TTC549 (cell line): ENCODE measurements around the gene PRR16.

Source experiments
- FAIRE-seq: peaks from 2 replicates; lab custom pipeline; 2012; peaks lifted over from hg19 to GRCh38; lab: Jason Lieb, UNC

The PRR16 gene

DNA sequence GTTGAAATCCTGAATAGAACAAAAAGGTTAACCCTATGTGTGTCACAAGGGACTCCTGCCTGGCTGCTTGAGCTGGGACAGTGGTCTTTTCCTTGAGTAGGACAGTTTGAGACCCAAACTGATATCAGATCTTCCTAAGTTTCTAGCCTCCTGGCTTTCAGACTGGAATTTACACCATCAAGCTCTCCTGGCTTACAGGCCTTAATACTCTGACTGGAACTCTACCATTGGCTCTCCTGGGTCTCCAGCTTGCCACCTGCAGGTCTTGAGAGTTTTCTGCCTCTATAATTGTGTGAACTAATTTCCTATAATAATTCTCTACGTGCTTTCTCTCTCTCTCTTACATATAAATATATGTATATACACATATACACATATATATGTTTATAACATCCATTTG is 112.5 kb downstream of the PRR16 start:
- no peak for FAIRE-seq

DNA sequence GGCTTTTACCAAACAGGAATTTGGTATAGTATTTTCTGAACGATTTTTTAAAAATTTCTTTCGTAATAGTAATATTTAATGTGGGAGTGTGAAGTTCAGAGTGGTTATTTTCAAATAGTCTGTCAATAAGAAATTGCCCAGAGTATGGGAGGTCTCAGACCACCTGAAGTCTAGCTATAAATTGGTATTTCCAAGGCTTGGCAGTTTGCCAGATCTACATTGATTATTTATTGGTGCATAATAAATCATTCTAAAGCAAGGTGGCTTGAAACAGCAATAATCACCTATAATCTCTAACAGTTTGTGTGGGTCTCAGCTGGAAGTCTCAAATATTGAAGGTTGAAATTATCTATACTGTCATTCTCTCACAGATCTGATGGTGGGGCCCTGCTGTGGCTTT is 118.5 kb downstream of the PRR16 start:
- no peak for FAIRE-seq

DNA sequence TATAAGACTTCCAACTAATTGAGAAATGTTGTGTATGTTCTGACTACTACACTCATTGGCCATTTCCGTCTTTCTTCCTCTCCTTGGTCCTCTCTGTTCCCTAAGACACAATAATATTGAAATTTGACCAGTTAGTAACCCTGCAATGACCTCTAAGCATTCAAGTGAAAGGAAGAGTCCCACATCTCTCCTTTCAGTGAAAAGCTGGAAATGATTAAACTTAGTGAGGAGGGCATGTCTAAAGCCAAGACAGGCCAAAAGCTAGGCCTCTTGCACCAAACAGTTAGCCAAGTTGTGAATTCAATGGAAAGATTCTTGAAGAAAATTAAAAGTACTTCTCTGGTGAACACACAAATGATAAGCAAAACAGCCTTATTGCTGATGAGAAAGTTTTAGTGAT is 122.5 kb downstream of the PRR16 start:
- FAIRE-seq: no peak

DNA sequence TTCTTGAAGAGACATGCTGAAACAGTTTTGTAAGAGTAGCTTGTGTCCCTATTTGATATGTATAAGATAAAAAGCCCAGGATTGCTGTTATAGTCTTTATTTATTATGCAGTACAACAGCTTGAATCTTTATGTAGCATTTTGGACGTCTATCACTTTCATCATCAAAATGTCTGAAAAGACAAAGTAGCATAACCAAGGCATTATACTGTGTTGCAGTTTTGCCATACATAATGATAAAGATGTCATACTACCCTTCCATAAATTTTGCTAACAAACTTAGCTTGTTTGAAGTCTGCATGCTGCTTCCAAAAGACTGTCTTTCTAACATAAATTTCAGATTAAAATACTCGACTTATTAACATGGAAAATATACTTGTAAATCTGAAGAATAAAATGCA is 127.8 kb downstream of the PRR16 start:
- FAIRE-seq: no peak

DNA sequence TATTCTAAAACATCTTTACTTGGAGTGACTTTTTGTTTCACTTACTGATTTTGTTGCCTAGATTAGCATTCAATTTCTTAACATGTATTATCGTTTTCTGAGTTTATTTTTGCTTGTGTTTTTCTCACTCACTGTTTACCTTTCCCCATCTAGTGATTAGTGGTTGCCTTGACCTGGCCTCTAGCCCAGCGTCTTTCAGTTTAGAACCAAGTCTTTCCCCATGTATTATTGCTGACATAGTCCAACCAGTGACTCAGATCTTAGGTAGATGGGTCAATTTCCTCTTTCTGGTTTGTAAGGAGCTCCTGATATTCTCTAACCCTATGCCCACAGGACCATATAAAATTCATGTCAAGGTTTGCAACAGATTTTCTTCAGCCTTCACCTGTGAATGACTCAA is 135.5 kb downstream of the PRR16 start:
- no peak for FAIRE-seq

DNA sequence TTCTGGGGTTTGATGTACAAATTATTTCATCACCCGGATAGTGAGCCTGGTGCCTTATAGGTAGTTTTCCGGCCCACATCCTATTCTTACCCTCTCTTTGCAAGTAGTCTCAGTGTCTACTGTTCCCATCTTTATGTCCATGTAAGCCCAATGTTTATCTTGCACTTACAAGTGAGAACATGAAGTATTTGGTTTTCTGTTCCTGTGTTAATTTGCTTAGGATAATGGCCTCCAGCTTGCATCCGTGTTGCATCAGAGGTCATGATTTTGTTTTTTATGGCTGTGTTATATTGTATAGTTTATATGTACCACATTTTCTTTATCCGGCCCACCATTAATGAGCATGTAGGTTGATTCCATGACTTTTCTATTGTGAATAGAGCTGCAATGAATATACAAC is 136.5 kb downstream of the PRR16 start:
- FAIRE-seq: no peak

DNA sequence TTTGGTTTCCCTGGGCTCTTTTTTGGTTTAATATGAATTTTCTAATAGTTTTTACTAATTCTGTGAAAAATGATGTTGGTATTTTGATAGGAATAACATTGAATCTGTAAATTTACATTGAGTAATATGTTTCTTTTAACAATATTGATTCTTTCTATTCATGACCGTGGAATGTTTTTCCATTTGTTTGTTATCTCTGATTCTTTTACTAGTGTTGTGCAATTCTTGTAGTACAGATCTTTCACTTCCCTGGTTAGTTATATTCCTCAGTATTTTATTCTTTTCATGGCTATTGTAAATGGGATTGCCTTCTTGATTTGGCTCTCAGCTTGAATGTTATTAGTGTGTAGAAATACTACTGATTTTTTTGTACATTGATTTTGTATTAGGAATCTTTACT is 137.9 kb downstream of the PRR16 start:
- FAIRE-seq: no peak

DNA sequence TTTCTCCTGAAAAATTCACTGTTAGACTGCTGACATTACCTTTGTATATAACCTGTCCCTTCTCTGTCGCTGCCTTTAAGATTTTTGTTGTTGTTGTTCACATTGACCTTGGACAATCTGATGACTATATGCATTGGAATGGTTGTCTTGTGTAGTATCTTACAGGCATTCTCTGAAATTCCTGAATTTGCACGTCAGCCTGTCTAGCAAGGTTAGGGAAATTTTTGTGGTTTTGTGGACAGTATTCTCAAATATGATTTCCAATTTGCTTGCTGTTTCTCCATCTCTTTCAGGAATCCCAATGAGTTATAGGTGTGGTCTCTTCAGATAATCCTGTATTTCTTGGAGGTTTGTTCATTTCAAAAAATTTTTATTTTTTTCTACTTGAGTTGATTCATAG is 140.8 kb downstream of the PRR16 start:
- FAIRE-seq: no peak

DNA sequence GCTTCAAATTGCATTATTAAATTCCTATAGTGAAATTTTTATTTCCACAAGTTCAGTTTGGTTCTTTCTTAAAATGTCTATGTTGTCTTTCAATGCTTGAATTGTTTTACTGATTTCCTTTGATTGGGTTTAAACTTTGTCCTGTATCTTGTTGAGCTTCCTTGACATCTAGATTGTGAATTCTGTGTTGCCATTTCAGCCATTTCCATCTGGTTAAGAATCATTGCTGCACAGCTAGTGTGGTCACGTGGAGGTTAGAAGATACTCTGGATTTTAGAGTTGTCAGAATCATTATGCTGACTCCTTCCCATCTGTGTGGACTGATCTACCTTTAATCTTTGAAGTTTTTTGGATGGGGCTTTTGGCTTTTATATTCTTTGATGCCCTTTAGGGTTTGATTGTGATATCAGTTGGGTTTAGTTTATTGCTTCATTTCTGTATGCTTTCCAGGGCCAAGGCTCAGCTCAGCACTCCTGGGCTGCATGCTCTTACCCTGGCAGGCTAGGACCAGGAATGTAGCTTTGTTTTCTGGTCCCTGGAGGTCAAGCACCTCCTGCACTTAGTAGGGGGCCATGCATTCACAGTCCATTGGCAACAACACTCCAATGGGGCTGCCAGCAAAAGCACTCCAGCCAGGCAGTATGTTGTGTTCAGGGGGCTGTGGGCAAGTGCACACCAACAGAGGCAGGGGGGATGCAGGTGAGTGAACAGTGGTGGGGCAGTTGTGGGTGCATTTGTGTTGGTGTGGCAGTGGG is 141.4 kb downstream of the PRR16 start:
- no peak for FAIRE-seq

DNA sequence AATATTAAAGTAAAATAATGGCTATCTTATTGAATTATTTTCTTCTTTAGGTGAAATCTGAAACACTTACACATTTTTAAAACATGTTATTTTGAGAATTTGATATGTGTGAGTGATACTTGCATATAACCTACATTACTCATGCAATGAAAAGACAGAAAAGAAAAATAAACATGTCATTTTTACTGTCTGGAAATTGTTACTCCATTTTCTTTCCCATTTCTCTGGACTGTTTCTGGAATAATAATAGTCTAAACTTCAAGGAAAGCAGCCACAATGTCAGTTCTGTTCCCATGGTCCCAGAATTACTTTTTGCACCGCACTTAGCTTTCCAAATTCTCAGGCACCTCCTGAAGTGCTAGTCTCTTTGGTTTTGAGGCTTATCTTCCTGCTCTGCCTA is 145.5 kb downstream of the PRR16 start:
- no peak for FAIRE-seq

DNA sequence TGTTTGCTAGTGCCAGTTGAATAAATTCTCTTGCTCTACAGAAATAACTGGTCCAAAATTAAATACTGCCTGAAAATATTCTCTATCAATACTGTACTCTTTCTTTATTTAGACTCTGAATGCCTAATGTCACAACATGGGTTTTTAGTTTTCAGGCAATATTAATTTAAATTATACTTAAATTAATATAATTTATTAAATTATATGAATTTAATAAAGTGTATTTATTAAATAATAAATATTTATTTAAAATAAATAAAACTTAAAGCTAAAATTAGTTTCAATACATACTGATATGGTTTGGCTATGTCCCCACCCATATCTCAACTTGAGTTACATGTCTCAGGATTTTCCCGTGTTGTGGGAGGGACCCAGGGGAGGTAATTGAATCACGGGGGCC is 146.0 kb downstream of the PRR16 start:
- no peak for FAIRE-seq

DNA sequence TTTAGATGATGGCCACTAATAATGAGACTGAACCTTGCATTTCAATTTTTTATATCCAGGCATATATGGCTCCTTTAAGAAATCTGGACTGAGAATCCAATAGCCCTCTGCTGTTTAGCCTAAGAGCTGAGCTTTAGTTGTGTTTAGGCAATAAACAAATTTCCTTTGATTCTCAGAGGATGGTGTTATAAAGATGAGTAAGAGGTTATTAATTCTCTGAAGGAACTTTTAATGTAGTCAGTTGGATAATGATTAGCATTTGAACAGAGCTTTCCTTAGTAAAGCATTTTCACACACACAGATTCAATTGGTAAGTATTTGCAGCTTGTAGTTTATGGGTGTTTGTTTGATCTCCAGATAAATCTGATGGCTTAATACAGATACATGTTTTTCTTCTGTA is 149.6 kb downstream of the PRR16 start:
- no peak for FAIRE-seq

DNA sequence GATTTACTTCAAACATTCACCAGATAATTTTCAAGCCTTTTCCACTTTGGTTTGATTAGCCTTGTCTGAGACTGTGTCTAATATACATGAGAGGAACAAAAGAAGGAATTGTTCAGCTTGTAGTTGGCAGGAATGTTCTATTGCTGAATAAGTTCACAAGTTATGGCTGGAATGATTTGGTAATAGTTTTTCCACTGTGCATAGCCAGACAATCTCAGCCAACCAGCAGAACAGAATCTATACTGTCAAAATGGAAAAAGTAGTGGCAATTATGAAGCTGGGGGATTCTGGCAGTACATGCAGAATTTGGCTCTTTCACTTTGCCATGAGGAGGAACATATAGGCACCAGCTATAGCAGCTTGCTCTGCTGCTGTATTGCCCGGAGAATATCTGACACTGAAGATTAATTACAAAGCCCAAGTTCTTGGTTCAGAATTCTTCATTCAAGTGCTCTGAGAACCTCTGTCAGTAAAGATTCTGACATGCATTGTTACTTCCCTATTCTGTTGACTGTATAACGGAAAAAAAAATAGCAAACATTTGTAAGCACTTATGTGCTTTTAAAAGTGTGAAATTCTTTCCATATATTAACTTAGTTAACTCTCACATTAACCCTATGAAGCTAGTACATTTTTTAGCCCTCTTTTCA is 150.6 kb downstream of the PRR16 start:
- FAIRE-seq: no peak

DNA sequence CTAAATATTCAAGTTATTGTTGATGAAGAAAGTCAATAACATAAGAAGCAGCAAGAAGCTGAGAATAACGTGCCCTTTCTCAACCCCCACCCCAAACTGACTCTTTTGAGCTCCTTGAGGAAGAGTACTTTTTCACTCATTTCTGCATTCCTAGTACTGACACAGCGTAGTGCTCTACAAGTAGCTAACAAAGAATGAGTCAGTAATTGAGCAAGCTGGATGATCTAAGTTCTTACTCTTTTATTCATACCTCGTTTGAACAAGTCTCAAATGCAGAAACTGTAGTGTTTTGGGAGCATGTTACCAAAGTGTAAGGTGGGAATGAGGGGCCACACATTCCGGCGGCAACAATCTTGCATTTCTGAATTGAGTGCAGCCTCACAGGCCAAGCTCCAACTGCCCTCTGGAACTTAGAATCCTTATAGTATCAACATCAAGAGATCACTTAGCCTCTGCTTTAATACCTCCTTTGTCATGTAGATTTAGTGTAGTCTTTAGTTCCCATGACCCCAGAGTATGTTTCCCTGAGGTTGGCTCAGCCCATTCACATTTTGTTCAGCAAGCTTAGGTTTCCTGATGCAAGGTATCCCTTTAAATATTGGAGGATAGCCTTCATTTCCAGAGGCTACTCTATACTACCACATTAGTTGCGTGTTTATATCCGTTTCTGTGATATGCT is 152.0 kb downstream of the PRR16 start:
- FAIRE-seq: no peak

DNA sequence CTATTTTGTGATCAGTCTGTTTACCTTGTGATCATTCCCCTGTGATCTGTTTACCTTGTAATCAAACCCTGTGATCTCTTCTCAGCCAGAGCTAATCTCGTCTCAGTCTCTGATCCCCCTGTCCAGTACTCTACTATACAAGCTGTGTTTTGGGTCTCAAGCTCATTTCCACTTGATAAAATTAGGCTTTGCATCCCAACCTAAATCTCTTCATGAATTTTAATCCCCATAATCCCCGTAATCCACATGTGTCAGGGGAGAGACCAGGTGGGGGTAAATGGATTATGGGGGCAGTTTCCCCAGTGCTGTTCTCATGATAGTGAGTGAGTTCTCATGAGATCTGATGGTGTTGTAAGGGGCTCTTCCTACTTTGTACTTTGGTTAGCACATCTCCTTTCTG is 157.2 kb downstream of the PRR16 start:
- FAIRE-seq: no peak

DNA sequence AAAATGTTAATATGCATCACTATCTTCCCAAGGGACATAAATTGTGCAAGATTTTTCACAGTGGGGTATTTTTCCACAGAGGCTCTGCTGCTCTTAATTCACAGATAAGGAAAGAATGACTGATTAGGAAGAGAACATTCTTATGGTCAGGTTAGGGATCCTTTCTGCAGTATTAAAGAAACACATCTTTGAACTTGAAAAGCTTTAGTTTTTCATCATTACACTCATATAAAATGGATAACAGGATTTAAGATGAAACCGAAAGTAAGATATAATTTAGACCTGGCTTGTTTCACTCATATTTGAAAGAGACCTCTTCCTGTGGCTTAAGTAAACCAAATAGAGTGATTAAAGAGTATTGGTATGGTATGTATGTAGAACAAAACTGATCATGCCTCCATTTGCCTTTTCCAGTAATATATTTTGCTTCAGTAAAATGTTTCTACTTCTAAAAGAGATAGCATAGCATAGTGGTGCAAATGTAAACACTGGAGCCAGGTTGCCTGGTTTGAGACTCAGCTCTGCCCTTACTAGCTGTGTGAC is 160.0 kb downstream of the PRR16 start:
- no peak for FAIRE-seq

DNA sequence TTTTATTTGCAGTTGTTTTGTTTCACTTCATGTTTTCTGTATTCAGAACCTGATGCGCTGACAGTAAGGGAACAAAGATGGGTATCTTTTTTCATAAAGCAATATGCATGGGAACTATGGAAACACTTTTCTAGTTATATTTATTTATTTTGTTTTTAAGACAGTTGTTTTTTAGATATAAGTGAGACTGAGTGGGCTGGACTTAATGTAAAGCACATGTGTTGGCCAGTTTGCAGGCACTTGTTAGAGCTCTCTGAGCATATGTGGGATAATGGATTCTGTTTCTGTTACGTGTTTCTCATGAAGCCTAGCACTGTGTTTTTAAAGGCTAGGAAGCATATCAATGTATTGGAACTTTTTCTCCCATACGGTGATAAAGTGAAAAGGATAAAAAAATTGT is 164.1 kb downstream of the PRR16 start:
- no peak for FAIRE-seq

DNA sequence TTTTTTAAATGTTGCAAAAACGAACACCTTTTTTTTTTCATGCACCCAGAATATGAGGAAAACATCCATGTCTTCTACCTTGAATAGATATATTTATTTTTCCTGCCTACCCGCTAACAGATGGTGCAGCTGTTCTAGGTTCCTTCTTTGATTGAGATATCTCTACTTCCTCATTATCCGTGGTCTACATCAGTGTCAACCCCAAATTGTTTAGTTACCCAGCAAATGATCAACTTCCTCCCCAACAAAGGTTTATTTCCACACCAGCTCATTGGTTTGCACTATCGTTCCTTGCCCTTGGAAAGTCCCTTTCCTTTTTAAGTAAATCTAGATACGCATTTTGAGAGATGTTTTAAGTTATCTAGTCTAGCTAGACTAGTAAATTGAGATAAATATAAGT is 166.4 kb downstream of the PRR16 start:
- no peak for FAIRE-seq

DNA sequence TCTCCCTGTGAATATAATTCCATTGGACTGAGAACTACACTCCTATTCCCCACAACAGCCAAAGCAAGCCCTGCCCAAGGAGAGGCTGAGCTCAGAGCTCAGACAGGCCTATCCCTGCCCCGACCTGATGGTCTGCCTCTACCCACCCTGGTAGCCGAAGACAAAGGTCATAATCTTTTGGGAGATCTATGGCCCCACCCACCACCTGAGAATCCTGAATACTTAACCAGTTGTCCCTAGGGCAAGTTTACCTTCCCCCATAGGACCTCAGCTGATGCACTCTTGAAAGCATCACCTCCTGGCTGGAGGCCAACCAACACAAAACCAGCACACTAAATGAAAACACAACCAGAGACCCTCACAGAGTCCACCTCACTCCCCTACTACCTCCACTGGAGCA is 167.5 kb downstream of the PRR16 start:
- FAIRE-seq: no peak

DNA sequence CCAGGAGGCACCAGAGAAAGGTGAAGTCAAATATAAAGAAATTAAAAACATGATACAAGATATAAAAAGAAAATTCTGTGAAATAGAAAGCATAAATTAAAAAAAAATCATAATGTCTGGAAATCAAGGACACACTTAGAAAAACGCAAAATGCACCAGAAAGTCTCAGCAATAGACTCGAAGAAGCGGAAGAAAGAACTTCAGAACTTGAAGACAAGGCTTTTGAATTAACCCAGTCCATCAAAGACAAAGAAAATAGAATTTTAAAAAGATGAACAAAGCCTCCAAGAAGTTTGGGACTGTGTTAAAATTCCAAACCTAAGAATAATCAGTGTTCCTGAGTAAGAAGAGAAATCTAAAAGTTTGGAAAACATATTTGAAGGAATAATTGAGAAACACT is 168.3 kb downstream of the PRR16 start:
- FAIRE-seq: no peak

DNA sequence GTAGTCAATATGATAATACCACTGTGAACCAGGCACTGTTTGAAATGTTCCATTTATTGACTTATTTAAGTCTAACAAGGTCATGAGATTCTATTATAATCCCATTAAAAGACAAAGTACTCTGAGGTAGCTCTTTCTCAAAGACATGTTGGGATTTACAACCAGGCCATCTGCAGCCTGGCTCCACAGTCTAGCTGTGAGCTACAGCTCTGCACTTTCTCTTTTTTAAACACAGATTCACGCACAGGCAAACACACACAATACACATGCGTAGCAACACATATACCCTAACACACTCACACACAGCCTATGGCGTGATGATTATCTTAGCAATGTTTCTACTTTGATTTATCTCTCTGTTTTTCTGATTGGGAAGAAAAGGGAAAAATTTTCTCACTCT is 174.3 kb downstream of the PRR16 start:
- FAIRE-seq: no peak

DNA sequence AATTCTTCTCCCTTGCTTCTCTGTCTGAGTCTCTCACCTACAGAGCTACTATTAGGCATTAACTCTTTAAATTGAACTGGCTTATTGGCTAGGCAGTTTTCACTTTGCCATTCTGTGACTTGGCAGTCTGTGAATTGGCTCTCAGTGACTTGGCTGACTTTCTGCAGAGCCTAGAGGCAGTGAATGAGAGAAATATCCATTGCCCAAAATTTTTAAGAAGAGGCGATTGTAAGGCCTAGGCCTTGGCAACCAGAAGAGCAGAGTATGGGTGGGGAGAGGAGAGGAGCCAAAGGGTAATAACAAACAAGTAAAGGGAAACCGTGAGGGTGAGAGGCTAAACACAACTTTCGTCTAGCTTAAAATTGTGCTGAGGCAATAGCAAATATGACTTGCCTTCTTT is 176.7 kb downstream of the PRR16 start:
- no peak for FAIRE-seq

DNA sequence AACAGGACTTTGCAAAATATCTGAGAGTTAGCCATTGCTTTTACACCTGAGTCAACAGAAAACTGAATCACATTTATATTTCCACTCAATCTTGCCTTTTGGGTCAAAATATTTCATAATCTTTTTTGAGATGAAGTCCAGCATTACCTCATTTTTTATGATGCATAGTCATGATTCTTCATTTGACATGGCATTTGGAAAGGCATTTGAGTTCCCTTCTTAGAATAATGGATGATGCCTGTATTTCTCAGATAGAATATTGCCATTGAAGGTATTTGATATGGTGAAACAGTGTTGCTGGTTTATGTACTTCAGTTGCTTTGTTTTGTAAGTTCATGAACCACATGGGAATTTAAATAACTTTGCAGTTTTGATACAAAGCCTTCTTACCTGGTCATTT is 180.4 kb downstream of the PRR16 start:
- FAIRE-seq: no peak
